Natural killer cell (primary cell): ENCODE measurements around the gene SLC2A13. TPM values are rescaled to one million over a fixed set of nuclear protein-coding genes. Genes with fewer than 3 reads are reported as not detected.

Experiments used
- ATAC-seq, 3 donors: fragments of 150-1000 bp in 2 of 3; fragments of 200-7000 bp in 1 of 3; cut with Tn5 transposase; 1 replicate in 1 of 3; 2 replicates in 2 of 3; pipeline ENCODE4 v1.10.0; 2021; ENCODE audit warnings: mild to moderate bottlenecking in 2 of 3, moderate library complexity in 2 of 3
- DNase-seq, 2 donors: peaks; one replicate each; pipeline versions ENCODE4 v3.0.0 to v3.0.0-alpha.2; 2013 to 2021; ENCODE audit warnings: mixed read lengths in 1 of 2
- H3K27ac ChIP-seq: one replicate; pipeline ENCODE4 v1.5.1; 2013; ENCODE audit warnings: mild to moderate bottlenecking, low read length
- H3K27me3 ChIP-seq: one replicate; pipeline ENCODE4 v1.6.1; 2013; ENCODE audit warnings: low read length; ENCODE audit not compliant: control insufficient read depth, insufficient read depth
- H3K36me3 ChIP-seq: one replicate; pipeline ENCODE4 v1.6.1; 2013; ENCODE audit warnings: low read length; ENCODE audit not compliant: control insufficient read depth, insufficient read depth
- H3K4me1 ChIP-seq: one replicate; pipeline ENCODE4 v1.6.1; 2013; ENCODE audit warnings: low read length; ENCODE audit not compliant: control insufficient read depth, insufficient read depth
- H3K4me3 ChIP-seq: one replicate; pipeline ENCODE4 v1.5.1; 2013; ENCODE audit warnings: low read length
- H3K9me3 ChIP-seq: one replicate; pipeline ENCODE4 v1.6.1; 2013; ENCODE audit warnings: low read length; ENCODE audit not compliant: control insufficient read depth, insufficient read depth
- H3K27ac Mint-ChIP-seq, 2 donors: one replicate each; pipeline ENCODE4 v1.8.0; 2022; ENCODE audit warnings: mild to moderate bottlenecking in 2 of 2, mixed read lengths in 2 of 2, moderate library complexity in 1 of 2
- H3K27me3 Mint-ChIP-seq, 2 donors: one replicate each; pipeline ENCODE4 v1.8.0; 2022; ENCODE audit warnings: low read depth in 2 of 2, mixed read lengths in 2 of 2
- H3K36me3 Mint-ChIP-seq: one replicate; pipeline ENCODE4 v1.8.0; 2022; ENCODE audit warnings: mixed read lengths
- H3K4me1 Mint-ChIP-seq, 2 donors: one replicate each; pipeline ENCODE4 v1.8.0; 2022; ENCODE audit warnings: mixed read lengths in 2 of 2
- H3K4me3 Mint-ChIP-seq: one replicate; pipeline ENCODE4 v1.8.0; 2022; ENCODE audit warnings: mild to moderate bottlenecking, moderate library complexity, mixed read lengths
- H3K9me3 Mint-ChIP-seq, 2 donors: one replicate each; pipeline ENCODE4 v1.8.0; 2022; ENCODE audit warnings: mixed read lengths in 2 of 2
- CTCF ChIP-seq: fragments of 200-600 bp; IDR thresholded peaks from one replicate; pipeline ENCODE4 v1.8.0; 2022; ENCODE audit warnings: antibody characterized with exemption
- WGBS: methylation state at CpG from one replicate; pipeline ENCODE4 v1.1.7; 2013; ENCODE audit warnings: missing lambda C conversion rate; ENCODE audit not compliant: insufficient coverage; 5-methylcytosine and 5-hydroxymethylcytosine counted together
- intact Hi-C: fragments of 100-400 bp; cut with micrococcal nuclease; formaldehyde crosslinking; loops from one replicate; pipeline ENCODE4 v1.14.2; 2022
- total RNA-seq, 4 donors: library from RNA; stranded (reverse); fragments of 120-200 nt in 1 of 4; gene quantifications; one replicate each; pipeline versions ENCODE4 v1.2.3 to v1.2.4, GENCODE V29; 2013 to 2022

The SLC2A13 gene
- total RNA-seq, 3 donors from 2014 or later (not counting 1 experiment from before 2014, with no cell fraction given) = 6.0 to 10.9 (median 8.7) TPM

- Mint-ChIP-seq H3K4me1 (no peaks in the 10 kb centered on the region), H3K9me3 (no peaks in the 10 kb centered on the region), H3K27ac (no peak overlapping the region), H3K27me3 (peaks cover 0 to 5% of the 10 kb centered on the region in 2 donors), H3K36me3 (no peaks in the 10 kb centered on the region), H3K4me3 (no peak overlapping the region)
- DNase-seq = peak in 1 of 2 donors; percentile 56
- Histone ChIP-seq H3K27ac (no peak overlapping the region), H3K9me3 (no peaks in the 10 kb centered on the region), H3K4me3 (no peak overlapping the region), H3K4me1 (no peaks in the 10 kb centered on the region), H3K36me3 (no peaks in the 10 kb centered on the region), H3K27me3 (no peaks in the 10 kb centered on the region)
- ATAC-seq = peak; percentile 54 to 69 (median 65)
- no peak for TF ChIP-seq CTCF
- 0% methylated on average over 2 of the region's 3 CpGs for WGBS
- intact Hi-C loops = no loop called here
Observed at GRCh38 chr12:40137252-40137651, 31.4 kb upstream of the SLC2A13 start.

GRCh38 chr12:40127408-40127807 is 21.5 kb upstream of the SLC2A13 start:
- Mint-ChIP-seq H3K27ac (no peak overlapping the region), H3K27me3 (peaks cover 4 to 27% of the 10 kb centered on the region in 2 donors), H3K4me3 (no peak overlapping the region), H3K9me3 (no peaks in the 10 kb centered on the region), H3K4me1 (no peaks in the 10 kb centered on the region), H3K36me3 (no peaks in the 10 kb centered on the region)
- Histone ChIP-seq H3K27me3 (no peaks in the 10 kb centered on the region), H3K36me3 (no peaks in the 10 kb centered on the region), H3K4me3 (no peak overlapping the region), H3K9me3 (no peaks in the 10 kb centered on the region), H3K4me1 (no peaks in the 10 kb centered on the region), H3K27ac (no peak overlapping the region)
- DNase-seq (no peak), ATAC-seq (no peak)
- intact Hi-C loops = no loop called here
- no peak for TF ChIP-seq CTCF

- no peaks in the 10 kb centered on the region for H3K4me1 Mint-ChIP-seq
- H3K27me3 Mint-ChIP-seq = peaks cover 11 to 37% of the 10 kb centered on the region in 2 donors
- intact Hi-C loops = no loop called here
- no peaks in the 10 kb centered on the region for H3K9me3 ChIP-seq
- no peaks in the 10 kb centered on the region for H3K27me3 ChIP-seq
- TF ChIP-seq CTCF = no peak
- no peaks in the 10 kb centered on the region for H3K36me3 Mint-ChIP-seq
- H3K27ac ChIP-seq = no peak overlapping the region
- H3K27ac Mint-ChIP-seq = no peak overlapping the region
- ATAC-seq = no peak
- no CpG with 5 or more reads among the region's 1 CpG for WGBS
- no peak overlapping the region for H3K4me3 Mint-ChIP-seq
- no peak overlapping the region for H3K4me3 ChIP-seq
- DNase-seq = no peak
- H3K9me3 Mint-ChIP-seq = no peaks in the 10 kb centered on the region
- no peaks in the 10 kb centered on the region for H3K4me1 ChIP-seq
- no peaks in the 10 kb centered on the region for H3K36me3 ChIP-seq
Observed at GRCh38 chr12:40123496-40123895, 17.6 kb upstream of the SLC2A13 start.

GRCh38 chr12:40122842-40123241 is 17.0 kb upstream of the SLC2A13 start:
- H3K27ac Mint-ChIP-seq = no peak overlapping the region

More at GRCh38 chr12:40122842-40123241, 17.0 kb upstream of the SLC2A13 start:
- Histone ChIP-seq H3K9me3 (no peaks in the 10 kb centered on the region), H3K27ac (no peak overlapping the region), H3K36me3 (no peaks in the 10 kb centered on the region), H3K4me3 (no peak overlapping the region), H3K27me3 (no peaks in the 10 kb centered on the region), H3K4me1 (no peaks in the 10 kb centered on the region)
- DNase-seq (no peak), ATAC-seq (no peak)
- no peaks in the 10 kb centered on the region for H3K4me1 Mint-ChIP-seq
- WGBS = 93% methylated on average over 1 of the region's 1 CpG
- no peaks in the 10 kb centered on the region for H3K36me3 Mint-ChIP-seq
- peaks cover 11 to 33% of the 10 kb centered on the region in 2 donors for H3K27me3 Mint-ChIP-seq
- H3K9me3 Mint-ChIP-seq = no peaks in the 10 kb centered on the region
- intact Hi-C loops = no loop called here
- H3K4me3 Mint-ChIP-seq = no peak overlapping the region
- no peak for TF ChIP-seq CTCF
